Keratinocyte (primary cell): Measurements from ENCODE around the gene IKZF1.

Experiments used
- EZH2 ChIP-seq: IDR thresholded peaks from one replicate; pipeline ENCODE4 v1.6.1; 2012; ENCODE audit warnings: inconsistent platforms, mild to moderate bottlenecking, low read length, moderate library complexity
- TF ChIP-seq, protein P1 (sequence below), 3 experiments: IDR thresholded peaks in 1 of 3; conservative IDR thresholded peaks in 1 of 3; optimal IDR thresholded peaks in 1 of 3; 2 replicates in 2 of 3; 3 replicates in 1 of 3; pipeline versions ENCODE3 to v1.5.1; 2011; ENCODE audit warnings: low read length in 3 of 3, mild to moderate bottlenecking in 3 of 3, moderate library complexity in 2 of 3, control low read depth in 1 of 3, inconsistent platforms in 1 of 3; ENCODE audit not compliant: insufficient read depth in 2 of 3; ENCODE audit errors: extremely low read depth in 1 of 3

DNA sequence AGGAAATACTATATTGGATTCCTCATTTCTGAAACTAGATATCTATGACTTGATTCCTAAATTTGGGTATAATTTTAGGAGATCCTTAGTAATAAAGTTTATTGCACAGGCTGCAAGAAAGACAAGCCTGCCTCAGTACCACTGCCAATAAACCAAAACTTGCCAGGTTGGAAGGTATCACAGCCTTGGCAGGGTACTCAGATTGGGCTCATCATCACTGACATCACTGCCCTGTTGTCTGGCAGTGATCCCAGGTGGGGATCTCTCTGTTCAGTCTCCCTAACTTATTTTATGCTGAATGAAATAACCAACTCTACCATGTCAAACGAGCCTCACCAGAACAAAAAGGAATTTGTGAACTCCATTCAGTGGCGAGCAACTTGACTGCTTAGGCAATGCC is 126.8 kb downstream of the IKZF1 start:
- TF ChIP-seq, protein P1, sequence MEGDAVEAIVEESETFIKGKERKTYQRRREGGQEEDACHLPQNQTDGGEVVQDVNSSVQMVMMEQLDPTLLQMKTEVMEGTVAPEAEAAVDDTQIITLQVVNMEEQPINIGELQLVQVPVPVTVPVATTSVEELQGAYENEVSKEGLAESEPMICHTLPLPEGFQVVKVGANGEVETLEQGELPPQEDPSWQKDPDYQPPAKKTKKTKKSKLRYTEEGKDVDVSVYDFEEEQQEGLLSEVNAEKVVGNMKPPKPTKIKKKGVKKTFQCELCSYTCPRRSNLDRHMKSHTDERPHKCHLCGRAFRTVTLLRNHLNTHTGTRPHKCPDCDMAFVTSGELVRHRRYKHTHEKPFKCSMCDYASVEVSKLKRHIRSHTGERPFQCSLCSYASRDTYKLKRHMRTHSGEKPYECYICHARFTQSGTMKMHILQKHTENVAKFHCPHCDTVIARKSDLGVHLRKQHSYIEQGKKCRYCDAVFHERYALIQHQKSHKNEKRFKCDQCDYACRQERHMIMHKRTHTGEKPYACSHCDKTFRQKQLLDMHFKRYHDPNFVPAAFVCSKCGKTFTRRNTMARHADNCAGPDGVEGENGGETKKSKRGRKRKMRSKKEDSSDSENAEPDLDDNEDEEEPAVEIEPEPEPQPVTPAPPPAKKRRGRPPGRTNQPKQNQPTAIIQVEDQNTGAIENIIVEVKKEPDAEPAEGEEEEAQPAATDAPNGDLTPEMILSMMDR (optimal IDR thresholded peaks at IDR 0.05 in 1 of 3, IDR thresholded peaks at IDR 0.05 in 1 of 3, conservative IDR thresholded peaks at IDR 0.05 in 1 of 3; ENCODE audit: extremely low read depth in 1 of 3, insufficient read depth in 2 of 3, low read length in 3 of 3) = no peak
- no peak for TF ChIP-seq EZH2
